ENCODE measurements around the gene MYL7. TPM values are rescaled to one million over a fixed set of nuclear protein-coding genes. Genes with fewer than 3 reads are reported as not detected.
A peak's percentile ranks its signal among the peaks of the same experiment; 100 is the strongest.

MYL7 gene
- total RNA-seq, 1 donor from 2014 or later = 7.6 TPM

DNA sequence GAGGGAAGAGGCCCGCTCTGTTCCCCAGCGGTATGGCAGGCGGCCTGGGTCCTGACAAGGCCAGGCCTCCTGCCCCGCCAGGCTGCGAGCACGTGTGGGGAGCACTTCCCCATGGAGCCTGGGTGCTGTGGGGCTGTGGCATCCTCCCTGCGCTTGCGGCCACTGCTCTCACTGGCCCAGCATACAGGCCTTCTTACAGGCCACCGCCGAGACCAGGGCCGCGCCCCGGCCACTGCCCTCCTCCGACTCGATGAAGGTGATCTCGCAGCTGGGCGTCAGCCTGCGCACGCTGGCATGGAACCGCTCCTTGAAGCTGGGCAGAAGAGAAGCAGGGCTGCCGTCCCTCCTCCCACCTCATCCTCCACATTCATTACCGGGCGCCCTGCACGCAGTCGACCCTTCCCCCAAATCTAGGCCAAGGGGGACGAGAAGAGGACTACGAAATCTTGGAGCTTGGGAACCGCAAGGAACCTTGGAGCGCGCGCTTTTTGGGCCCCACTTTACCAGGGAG is 3.9 kb upstream of the MYL7 start:
- Mint-ChIP-seq H3K9me3 (ENCODE audit: unreplicated experiment) (peaks cover 21% of the 10 kb centered on the region), H3K27ac (ENCODE audit: unreplicated experiment) (peak overlapping the region; percentile 70), H3K27me3 (ENCODE audit: unreplicated experiment) (peaks cover 10% of the 10 kb centered on the region)

DNA sequence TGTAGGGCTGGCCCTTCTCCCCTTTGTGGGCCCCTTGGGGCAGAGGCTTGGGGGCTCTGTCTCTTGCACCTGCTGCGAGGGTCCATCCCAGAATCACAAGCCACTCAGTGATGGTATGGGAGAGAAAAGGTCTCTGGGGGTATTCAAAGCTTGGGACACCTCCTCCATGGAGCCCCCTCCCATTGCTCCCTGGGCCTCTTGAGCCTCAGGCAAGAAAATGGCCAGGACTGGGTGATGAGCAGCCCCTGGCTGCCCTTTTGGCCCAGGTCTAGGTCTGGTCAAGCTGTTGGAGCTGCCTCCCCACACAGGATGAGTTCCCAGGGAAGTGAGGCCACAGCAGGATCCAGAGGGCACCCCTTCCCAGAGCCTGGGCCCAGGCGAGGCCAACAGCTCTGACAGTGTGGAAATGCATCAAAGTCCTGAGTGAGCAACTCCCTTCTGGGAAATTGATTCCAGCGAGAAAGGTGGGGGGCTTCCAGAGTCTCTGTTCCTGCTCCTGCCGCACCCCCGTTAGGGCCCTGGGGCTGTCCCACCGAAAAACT is 3.4 kb upstream of the MYL7 start:
- no peak for DNase-seq
- Mint-ChIP-seq H3K9me3 (ENCODE audit: unreplicated experiment) (peaks cover 19% of the 10 kb centered on the region), H3K4me1 (ENCODE audit: low read depth, unreplicated experiment) (peaks cover 31% of the 10 kb centered on the region), H3K27me3 (ENCODE audit: unreplicated experiment) (peaks cover 11% of the 10 kb centered on the region), H3K27ac (ENCODE audit: unreplicated experiment) (no peak overlapping the region), H3K4me3 (ENCODE audit: unreplicated experiment) (peak overlapping the region; percentile 49), H3K36me3 (ENCODE audit: unreplicated experiment) (no peaks in the 10 kb centered on the region)
- TF ChIP-seq, protein P1, sequence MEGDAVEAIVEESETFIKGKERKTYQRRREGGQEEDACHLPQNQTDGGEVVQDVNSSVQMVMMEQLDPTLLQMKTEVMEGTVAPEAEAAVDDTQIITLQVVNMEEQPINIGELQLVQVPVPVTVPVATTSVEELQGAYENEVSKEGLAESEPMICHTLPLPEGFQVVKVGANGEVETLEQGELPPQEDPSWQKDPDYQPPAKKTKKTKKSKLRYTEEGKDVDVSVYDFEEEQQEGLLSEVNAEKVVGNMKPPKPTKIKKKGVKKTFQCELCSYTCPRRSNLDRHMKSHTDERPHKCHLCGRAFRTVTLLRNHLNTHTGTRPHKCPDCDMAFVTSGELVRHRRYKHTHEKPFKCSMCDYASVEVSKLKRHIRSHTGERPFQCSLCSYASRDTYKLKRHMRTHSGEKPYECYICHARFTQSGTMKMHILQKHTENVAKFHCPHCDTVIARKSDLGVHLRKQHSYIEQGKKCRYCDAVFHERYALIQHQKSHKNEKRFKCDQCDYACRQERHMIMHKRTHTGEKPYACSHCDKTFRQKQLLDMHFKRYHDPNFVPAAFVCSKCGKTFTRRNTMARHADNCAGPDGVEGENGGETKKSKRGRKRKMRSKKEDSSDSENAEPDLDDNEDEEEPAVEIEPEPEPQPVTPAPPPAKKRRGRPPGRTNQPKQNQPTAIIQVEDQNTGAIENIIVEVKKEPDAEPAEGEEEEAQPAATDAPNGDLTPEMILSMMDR (IDR thresholded peaks at IDR 0.05; ENCODE audit: partially characterized antibody, unreplicated experiment) = no peak

More for the DNA sequence above, 3.9 kb upstream of the MYL7 start:
- DNase-seq = no peak
- Mint-ChIP-seq H3K4me3 (ENCODE audit: unreplicated experiment) (peak overlapping the region; percentile 83), H3K4me1 (ENCODE audit: low read depth, unreplicated experiment) (peaks cover 33% of the 10 kb centered on the region), H3K36me3 (ENCODE audit: unreplicated experiment) (no peaks in the 10 kb centered on the region)
- TF ChIP-seq, protein P1 (IDR thresholded peaks at IDR 0.05; ENCODE audit: partially characterized antibody, unreplicated experiment) = no peak

DNA sequence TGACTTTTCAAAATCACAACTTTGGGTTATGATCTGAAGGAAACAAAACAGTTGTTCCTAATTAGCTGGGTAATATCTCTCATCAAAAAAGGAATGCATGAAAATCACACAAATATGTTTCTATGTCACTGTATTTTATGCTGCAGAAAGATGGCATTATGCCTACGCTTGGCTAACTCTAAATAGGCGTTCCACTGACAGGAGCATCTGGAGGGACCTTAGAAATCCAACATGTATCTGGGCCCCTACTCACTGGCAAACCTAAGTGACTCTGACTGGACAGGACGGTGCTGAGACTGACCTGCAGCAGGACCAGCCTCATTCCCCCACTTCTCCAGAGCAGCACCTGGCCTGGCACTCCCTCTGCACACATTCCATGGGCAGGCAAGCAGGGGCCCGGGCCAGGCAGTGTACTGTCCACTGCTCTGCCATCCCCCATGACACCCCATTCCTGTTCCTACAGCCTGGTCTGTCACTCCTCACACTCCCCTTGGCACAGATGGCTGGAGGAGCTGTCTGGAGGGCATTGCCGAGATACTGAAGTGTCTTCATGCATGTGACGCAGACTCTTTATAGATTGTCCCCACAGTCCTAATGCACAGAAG is 2.6 kb upstream of the MYL7 start:
- H3K4me1 Mint-ChIP-seq (ENCODE audit: low read depth, unreplicated experiment) = peaks cover 24% of the 10 kb centered on the region
- peaks cover 19% of the 10 kb centered on the region for H3K9me3 Mint-ChIP-seq (ENCODE audit: unreplicated experiment)
- DNase-seq = no peak
- no peaks in the 10 kb centered on the region for H3K36me3 Mint-ChIP-seq (ENCODE audit: unreplicated experiment)
- H3K27me3 Mint-ChIP-seq (ENCODE audit: unreplicated experiment) = peaks cover 11% of the 10 kb centered on the region
- peak overlapping the region; percentile 0 for H3K27ac Mint-ChIP-seq (ENCODE audit: unreplicated experiment)
- peak overlapping the region; percentile 63 for H3K4me3 Mint-ChIP-seq (ENCODE audit: unreplicated experiment)
- TF ChIP-seq, protein P1 (IDR thresholded peaks at IDR 0.05; ENCODE audit: partially characterized antibody, unreplicated experiment) = no peak

DNA sequence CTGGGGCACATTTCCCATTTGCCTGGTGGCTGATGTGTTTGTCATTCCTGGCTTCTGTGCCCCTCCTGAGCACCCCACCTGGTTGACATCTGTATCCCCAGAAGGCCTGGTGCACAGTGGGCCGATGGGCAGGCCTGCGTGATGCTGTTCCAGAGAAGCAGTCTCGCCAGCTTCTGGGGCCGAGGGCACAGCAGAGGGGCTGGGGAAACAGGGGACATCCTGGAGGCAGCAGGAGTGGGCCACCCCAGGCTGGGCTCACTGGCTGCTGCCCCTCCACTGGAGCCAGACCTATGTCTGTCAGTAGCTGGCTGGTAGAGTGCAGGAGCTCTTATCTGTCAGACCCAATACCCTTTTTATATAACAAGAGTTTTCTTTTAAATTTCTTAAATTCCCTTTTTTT is 896 bp upstream of the MYL7 start:
- Mint-ChIP-seq H3K9me3 (ENCODE audit: unreplicated experiment) (peaks cover 11% of the 10 kb centered on the region), H3K4me1 (ENCODE audit: low read depth, unreplicated experiment) (peaks cover 20% of the 10 kb centered on the region), H3K36me3 (ENCODE audit: unreplicated experiment) (no peaks in the 10 kb centered on the region), H3K27me3 (ENCODE audit: unreplicated experiment) (peaks cover 4% of the 10 kb centered on the region), H3K4me3 (ENCODE audit: unreplicated experiment) (no peak overlapping the region), H3K27ac (ENCODE audit: unreplicated experiment) (no peak overlapping the region)
- peak; percentile 13 for DNase-seq
- TF ChIP-seq, protein P1 (IDR thresholded peaks at IDR 0.05; ENCODE audit: partially characterized antibody, unreplicated experiment) = no peak

DNA sequence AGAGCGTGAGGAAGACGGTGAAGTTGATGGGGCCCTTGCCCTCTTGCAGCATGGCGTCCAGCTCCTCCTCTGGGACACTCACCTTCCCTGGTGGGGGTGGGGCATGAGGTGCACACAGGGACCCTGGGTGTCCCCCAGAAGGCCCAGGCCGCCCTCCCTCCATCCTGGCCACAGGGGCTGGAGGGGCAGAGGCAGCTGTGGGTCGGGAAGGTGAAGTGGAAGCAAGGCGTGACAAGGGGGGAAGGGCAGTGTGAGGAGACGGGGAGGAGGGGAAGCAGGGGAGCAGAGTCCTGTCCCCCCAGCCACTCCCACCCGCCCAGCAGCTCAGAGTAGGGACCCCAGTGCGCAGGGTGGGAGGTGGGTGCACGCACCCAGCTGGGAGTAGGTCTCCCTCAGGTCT is 791 bp downstream of the MYL7 start:
- Mint-ChIP-seq H3K27me3 (ENCODE audit: unreplicated experiment) (peaks cover 5% of the 10 kb centered on the region), H3K4me3 (ENCODE audit: unreplicated experiment) (no peak overlapping the region), H3K27ac (ENCODE audit: unreplicated experiment) (no peak overlapping the region), H3K4me1 (ENCODE audit: low read depth, unreplicated experiment) (peaks cover 26% of the 10 kb centered on the region), H3K9me3 (ENCODE audit: unreplicated experiment) (peaks cover 13% of the 10 kb centered on the region), H3K36me3 (ENCODE audit: unreplicated experiment) (peaks cover 5% of the 10 kb centered on the region)
- no peak for DNase-seq
- TF ChIP-seq, protein P1 (IDR thresholded peaks at IDR 0.05; ENCODE audit: partially characterized antibody, unreplicated experiment) = no peak

Data from glutamatergic neuron (in vitro differentiated cells).